Central memory CD4-positive, alpha-beta T cell (primary cell): ENCODE data around the gene PHF20.
"Not testable (repeated sequence)": the region's sequence is repeated elsewhere in the genome, so short reads cannot be mapped to it uniquely, and the experiment has no call there.

ENCODE experiments used
- DNase-seq: peaks from one replicate; pipeline ENCODE4 v3.0.0; 2022

Gene PHF20

DNA sequence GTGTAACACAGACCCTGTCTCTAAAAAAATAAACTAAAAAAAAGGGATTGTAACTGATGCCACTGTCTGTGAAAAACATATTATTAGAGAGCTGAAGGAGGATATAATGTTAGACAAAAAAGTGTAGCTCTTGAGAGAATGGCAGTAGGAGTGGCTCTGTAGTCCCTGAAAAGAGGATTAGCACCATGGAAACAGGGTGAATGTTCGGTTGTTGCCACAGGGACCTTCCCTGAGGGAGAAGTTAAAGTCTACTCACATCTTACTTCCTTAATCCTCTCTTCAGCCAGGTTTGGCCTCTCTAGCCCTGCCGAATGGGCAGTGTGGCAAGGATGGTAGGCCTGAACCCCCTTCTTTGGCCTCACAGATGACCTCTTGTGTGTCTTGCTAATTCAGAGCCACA is 170.4 kb downstream of the PHF20 start:
- DNase-seq = no peak

DNA sequence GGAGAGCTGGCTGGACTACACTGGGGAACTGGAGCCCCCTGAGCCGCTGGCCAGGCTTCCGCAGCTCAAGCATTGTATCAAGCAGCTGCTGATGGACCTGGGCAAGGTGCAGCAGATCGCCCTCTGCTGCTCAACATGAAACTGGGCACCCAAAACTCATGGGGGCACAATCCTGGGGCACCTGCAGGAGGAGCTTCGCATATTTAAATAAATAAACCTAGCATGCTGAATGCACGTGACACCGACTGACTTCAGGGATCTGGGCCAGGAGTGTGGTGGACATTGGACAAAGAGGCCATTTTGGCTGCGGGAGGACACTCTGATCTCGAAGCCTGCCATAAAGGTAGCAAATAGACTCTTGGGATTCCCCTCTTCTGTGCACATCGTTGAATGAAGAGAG is 175.7 kb downstream of the PHF20 start:
- no peak for DNase-seq

DNA sequence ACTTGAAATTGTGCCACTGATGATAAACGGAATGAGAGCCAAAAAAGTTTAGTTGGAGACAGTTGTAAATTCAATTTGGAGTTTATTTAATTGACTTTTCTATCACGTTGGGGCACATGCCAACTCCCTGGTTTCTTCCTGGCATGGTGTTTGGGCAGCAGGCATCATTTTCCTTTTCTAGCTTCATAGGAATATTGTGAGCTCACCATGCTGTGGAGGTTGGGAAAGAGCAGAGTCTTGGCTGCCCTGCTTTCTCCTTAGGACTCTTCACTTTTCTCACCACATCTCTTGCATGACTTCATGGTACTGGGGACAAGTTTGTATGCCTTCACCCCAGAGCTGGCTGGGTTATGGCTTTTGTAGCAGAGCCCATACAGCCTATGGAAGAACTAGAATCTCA is 176.1 kb downstream of the PHF20 start:
- no peak for DNase-seq

DNA sequence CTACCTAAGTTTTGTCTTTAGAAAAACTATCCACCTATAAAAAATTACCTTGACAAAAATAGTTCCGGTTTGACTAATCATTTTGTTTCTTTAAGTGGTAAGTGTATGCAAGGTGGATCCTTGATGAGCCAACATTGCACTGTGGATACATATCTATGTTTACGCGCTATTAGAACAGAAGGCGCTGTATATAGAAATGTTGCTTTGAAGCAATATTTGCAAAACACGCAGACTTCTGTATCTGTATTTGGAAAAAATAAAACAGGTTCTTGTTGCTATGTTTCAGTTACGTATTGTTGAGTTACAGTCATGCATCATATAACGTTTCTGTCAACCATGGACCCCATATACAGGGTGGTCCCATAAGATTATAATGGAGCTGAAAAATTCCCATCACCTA is 178.3 kb downstream of the PHF20 start:
- no peak for DNase-seq

DNA sequence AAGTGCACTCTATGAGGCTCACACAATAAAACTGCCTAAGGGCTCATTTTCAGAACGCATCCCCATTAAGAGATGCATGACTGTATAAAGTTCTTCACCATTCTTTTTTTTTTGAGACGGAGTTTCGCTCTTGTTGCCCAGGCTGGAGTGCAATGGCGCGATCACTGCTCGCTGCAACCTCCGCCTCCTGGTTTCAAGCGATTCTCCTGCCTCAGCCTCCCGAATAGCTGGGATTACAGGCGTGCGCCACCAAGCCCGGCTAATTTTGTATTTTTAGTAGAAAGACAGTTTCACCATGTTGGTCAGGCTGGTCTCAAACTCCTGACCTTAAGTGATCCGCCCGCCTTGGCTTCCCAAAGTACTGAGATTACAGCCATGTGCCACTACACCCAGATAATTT is 180.3 kb downstream of the PHF20 start:
- DNase-seq = not testable (repeated sequence)

DNA sequence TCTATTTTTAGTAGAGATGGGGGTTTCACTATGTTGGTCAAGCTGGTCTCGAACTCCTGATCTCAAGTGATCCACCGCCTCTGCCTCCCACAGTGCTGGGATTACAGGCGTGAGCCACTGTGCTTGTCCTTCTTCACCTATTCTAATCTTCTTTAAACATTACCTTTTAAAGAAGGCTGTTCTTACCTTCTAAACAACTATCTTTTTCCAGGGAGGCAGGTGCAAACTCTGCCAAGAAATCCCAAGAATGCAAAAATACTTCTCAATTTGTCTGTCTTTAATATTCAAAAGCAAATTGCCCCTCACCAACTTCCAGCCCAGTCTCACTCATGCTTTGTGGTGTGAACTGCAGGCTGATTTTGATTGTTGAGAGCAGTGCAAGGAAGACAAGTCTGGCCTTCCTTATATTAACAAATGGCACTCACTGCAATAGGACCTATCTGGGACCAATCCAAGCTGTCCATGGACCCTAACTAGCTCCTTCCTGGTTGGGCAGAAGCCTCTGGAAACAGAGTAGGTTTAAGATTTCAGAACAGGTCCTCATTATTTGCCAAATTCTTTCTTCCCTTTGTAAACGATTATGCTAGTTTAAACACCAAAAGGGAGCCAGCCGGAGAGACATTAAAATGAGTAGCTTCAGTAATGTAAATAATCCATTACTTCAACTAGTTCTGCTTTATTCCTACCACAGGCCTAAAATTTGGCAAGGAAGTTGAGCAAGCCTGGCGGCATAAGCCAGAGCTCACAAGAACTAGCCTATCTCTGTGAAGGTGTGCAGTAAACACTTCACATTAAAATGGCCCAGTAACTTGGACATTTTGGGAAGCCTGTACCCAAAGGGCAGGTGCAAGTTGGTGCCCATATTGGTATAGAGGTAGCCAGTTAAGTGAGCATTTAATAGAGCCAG is 180.9 kb downstream of the PHF20 start:
- no peak for DNase-seq

DNA sequence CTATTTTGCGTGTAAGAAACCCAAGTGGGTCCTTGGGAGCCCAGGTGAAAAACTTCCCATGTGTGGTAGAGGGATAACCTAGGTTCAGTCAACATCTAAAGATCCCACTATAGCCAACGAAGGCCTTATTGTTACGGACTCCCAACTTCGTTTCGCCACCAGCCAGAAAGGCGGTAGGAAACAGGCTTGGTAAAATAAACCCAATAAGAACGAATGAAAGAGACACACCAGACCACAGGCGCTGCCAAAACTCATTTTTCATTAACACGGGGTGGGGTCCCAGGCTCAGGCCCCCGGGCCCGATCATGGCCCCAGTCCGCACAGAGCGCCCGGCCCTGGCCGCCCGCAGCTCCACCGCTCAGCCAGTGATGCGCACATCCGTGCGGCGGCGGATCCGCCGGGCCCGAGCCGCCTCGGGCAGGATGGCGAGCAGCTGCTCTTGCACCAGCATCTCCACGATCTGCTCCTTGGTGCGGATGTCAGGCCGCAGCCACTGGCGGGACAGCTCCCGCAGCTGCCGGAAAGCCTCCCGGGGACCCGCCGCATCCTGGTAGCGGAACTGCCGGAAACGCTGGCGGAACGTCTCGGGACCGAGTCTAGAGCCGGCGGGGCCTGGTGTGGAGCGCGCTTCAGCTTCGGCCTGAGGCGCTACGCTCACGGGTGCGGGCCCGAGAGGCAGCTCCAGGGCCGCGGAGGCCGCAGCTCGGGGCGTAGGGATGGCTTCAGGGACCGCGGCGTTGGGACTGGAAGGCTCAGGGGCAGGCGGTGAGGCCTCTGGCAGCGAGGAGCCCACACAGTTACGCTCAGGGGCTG is 181.8 kb downstream of the PHF20 start:
- peak; percentile 73 for DNase-seq

DNA sequence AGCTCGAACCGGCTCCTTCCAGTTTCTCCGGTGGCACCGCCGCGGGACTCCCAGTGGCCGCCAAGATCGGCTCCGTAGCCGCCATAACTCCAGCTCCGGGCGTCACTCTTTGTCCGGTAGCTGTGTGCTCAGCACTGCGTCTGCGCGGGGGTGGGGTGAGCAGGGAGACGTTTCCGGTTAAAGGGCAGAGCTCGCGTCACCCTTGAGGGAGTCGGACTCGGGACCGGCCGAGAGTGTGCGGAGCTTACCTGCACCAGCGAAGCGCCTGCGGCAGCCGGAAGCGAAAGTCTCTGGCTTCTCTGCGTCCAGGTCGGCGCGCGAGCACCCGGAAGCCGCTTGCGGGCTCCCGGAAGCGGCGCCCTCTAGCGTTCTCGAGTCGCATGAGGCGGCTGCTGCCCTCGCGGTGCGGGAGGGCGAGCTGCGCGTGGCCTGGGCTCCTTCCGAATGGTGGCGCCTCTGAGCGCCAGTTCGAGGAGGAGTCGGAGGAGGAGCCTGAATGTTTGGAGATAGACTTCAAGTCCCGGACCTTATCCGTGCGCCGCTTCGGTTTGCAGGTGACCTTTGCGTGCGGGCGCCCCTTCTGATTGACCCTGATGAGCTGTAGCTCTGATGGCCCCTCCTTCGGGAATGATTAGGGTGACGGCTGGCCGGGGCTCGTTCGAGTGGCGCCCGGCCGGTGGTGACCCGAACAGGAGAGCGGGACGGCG is 182.5 kb downstream of the PHF20 start, which contains the start of gene SCAND1:
Gene SCAND1, minus strand, starts transcription at position 303 of the 707 bp plus-strand sequence. Its CDS starts 218 bp downstream, at position 85.
- DNase-seq = peak; percentile 98

DNA sequence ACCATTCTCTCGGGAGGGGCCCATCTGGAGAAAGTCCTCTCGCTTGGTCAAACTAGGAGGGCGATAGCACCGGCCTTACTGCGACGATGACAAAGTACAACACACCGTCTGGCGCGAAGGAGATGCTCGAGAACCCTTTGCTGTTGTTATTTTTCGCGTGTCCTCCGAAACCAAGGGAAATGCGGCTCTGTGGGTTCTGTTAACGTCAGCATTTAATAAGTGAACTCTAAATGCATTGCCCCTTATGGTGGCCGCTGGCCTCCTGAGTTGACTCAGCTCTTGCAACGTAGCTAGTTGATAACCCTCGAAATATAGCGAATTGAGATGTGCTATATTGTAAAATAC is 183.1 kb downstream of the PHF20 start:
- peak; percentile 56 for DNase-seq

DNA sequence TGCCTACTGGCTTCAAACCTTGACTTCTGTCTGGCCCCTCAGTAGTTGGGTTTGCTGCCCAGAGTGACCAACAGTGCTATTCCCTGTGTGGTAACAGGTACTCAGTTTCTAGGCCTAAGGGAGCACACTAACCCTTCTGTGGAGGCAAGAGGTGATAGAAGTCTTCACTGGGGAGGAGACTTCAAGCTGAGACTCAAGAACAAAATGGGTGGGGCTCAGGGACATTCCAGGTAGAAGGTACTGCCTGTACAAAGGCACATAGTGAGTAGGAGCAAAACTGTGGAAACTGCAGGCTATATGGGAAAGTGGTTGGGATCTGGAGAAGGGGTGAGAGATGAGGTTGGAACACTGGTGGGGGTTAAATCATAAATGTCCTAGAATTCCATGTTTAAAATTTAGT is 184.8 kb downstream of the PHF20 start:
- DNase-seq = no peak

DNA sequence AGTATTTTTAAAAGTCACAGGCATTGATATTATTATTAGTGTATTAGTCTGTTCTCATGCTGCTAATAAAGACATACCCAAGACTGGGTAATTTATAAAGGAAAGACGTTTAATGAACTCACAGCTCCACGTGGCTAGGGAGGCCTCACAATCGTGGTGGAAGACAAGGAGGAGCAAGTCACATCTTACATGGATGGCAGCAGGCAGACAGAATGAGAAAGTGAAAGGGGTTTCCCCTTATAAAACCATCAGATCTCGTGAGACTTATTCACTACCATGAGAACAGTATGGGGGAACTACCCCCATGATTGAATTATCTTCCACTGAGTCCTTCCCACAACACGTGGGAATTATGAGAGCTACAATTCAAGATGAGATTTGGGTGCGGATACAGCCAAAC is 187.5 kb downstream of the PHF20 start:
- DNase-seq = not testable (repeated sequence)

DNA sequence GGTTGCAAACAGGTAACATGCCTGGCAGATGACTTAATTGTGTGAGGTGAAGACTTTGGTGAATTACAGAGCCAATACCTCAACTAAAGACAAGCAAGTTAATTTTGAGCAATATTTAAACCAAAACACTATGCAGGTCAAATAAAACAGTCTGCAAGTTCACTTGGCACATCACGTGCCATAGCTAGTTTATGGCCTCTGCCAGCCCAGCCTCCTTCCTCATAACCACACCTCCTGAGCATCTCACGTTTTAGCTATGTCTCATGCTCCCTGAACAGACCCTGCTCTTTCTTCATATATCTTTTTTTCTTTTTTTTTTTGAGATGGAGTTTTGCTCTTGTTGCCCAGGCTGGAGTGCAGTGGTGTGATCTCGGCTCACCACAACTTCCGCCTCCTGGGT is 192.1 kb downstream of the PHF20 start:
- no peak for DNase-seq

DNA sequence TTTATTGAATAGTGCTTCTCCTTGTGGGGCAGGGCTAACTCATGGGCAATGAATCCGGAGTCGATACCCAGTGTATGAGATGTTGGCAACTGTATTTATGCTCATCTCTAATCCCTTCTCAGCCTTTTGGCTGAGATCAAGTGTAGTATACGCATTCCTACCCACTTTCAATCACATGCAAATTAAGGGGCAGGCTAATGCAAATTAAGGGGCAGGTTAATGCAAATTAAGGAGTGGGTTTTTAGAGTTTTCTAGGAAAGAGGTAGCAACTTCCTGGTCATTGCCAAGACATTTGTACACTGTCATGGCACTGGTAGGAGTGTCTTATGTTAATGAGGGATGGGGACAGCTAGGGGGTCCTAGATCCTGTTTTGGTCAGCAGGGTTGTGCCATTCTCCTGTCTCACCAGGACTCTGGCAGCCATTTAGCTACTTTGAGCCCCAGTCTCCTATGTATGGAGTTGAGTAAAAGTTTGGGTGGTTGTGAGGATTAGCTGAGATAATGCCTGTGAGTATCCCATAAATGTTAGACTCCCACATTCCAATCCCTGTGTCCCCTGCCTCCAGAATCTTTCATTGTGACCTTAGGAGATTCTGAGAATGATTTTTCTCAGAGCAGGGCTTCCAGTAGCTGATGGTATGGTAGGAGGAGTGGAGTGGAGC is 196.3 kb downstream of the PHF20 start, which contains the start of gene CNBD2:
Gene CNBD2, plus strand, starts transcription at position 612 of the 662 bp plus-strand sequence. CDS start 173 bp downstream, outside the sequence.
- DNase-seq = no peak

DNA sequence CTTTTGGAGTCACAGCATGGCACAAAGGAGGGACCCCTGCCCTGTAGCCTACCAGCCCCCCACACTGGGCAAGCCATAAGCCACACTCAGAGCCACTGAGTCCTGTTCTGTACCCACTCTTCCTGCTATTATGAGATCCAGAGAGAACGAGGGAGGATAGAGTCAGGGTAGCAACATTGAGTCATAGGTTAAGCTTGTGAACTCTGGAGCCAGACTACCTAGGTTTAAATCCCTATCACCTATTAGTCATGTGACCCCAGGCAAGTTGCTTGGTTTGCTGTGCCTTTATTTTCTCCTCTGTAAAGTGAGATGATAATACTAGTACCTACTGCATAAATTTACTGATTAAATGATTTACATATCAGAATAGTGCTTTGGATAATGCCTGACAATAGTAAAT is 197.1 kb downstream of the PHF20 start:
- no peak for DNase-seq

DNA sequence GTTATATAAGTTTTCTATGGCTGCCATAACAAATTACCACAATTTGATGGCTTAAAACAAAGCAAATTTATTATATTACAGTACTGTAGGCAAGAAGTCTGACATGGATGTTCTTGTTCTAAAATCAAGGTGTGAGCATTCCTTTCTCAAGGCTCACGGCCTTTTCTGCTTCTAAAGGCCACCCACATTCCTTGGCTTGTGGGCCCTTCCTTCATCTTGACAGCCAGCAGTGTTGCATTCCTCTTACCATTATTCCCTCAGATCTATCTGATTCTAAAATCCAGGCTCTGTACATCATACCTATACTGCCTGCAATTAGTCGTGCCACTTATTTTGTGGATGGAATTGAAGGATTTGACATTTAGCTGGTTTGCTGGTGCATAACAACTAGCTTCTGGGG is 200.2 kb downstream of the PHF20 start:
- no peak for DNase-seq

DNA sequence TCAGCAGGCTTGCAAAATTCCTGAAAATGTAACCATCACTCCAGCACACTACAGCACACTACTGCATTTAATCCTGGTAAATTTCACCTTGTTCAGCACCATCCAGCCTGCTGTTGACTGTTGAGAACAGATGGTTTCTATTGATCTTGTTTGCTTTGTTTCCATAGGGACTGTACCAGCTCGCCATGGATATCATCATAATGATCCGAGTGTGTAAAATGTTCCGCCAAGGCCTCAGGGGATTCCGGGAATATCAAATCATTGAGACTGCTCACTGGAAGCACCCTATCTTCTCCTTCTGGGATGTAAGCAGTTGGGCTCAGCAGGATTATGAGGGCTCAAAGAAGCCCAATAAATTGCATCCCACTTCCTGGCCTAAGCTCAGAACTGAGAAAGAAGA is 200.6 kb downstream of the PHF20 start:
- DNase-seq = no peak

DNA sequence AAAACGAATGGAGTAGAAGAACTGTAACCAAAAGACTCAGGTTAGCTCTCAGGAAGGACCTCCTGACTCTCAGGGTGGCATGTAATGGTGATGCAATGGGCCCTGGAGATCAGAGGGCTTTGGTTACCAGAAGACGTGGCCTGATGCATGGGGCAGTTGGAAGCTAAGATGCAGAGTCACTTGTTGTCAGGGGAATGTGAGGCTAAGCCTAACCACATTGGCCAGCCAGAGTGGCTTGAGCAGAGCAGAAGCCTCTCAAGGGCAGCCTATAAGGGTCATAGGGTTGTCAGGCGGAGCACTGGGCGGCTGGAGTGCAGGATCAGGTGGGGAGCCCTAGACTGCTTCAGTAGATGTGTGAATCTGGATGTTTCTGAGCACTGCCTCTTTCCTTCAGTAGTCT is 202.4 kb downstream of the PHF20 start:
- DNase-seq = no peak

DNA sequence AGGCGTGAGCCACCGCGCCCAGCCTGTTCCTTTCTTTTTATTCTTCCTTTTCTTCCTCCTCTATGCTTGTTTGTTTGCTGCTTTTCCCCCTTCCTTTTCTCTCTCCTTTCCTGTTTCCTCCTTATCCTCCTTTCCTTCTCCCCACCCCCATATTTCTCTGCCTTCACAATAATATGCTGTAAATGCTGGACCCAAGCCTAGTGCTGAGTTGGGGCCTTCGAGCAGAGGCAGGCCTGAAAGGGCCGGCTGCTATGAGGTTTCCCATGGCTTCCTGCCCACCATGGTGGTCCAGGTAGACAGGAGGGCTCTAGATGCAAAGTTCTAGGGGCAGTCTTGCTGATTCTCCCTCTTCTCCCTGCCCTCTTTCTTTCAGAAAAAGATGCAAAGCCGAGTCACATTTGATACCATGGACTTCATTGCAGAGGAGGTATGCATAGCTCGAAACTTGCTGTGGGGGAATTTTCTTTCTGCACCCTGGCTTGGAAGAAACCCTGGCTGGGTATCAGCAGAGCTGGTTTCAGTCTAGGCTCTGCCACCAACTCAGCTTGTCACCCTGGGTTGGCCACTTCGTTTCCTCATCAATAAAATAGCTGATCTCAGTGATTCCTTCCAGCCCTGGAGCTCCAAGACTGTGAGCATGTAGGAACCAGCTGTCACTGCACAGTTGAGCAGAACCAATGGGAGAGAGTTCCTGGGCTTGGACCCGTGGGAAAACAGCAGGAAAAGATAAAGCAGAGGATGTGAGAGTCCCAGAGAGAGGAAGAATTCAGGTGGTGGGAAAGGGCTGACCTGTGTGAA is 204.0 kb downstream of the PHF20 start:
- DNase-seq = no peak

DNA sequence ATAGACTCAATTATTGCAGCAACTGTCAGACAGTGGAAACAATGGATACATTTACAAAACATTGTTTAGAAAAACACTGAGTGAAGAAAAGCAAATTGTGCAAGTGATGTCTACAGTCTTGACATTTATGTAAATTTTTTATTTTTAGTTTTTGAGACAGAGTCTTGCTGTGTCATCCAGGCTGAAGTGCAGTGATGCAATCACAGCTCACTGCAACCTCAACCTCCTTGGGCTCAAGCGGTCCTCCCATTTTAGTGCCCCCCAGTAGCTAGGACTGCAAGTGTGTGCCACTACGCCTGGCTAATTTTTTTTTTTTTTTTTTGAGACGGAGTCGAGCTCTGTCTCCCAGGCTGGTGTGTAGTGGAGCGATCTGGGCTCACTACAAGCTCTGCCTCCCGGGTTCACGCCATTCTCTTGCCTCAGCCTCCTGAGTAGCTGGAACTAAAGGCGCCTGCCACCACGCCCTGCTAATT is 206.3 kb downstream of the PHF20 start:
- no peak for DNase-seq

DNA sequence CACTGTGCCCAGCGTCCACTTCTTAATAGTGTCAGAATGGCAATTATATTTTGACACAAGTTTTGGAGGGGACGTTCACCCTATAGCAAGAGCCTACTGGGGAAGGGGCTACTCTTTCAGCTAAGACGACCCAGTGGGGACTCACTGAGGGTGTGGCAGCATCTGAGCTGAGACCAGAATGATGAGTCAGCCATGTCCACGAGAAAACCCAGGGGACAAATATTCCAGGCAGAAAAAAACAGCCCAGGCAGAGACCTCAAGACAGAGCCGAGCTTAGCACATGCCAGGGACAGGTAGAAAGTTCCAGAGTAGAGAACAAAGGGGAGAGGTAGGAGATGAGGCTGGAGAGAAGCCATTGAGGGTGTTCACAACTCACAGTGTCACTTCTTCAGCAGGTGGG is 207.7 kb downstream of the PHF20 start:
- no peak for DNase-seq

DNA sequence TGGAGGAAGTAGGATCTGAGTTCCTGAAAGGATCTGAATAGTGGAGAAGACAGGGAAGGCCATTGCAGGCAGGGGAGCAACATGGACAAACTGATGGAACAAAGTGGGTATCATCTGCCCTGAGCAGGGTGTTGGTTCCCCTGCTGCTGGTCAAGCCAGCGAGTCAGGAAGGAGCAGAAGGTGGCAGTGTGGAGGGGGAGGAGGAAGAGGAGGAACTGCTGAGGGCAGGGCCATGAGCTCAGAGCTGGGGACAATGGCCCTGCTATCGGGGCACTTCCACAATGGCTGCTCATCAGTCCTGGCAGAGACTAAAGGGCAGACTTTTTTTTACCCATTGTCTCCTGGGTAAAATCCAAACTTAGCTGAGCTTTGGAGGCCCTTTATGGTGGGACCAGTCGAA is 210.2 kb downstream of the PHF20 start:
- DNase-seq = no peak

DNA sequence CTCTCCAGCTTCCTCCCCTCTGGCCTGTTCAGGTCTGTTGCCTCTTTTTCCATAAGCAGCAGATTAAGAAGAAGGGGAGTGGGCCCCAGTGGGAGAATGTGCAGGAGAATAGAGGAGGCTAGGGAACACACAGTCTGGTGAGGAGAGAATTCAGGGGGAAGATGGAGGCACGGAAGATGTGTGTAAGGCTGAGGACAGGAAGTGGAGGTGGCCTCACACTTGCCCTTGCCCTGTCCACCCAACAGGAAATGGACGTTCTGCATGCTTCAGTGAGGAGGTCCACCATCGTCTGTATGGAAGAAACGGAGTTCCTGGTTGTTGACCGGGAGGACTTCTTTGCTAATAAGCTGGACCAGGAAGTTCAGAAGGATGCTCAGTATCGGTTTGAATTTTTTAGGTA is 212.6 kb downstream of the PHF20 start:
- DNase-seq = no peak
